GM19455 (cell line): ENCODE measurements around the gene KLC3.
"Not testable (repeated sequence)": the region's sequence is repeated elsewhere in the genome, so short reads cannot be mapped to it uniquely, and the experiment has no call there.

Source experiments
- ATAC-seq: cut with Tn5 transposase; IDR thresholded peaks from one replicate; pipeline ENCODE4 v1.9.1; 2021; ENCODE audit not compliant: unreplicated experiment

KLC3 gene

GRCh38 chr19:45340232-45340898 is at the start of gene KLC3:
TSS of gene KLC3 (plus strand) at chr19:45340750. CDS start at chr19:45345542, 4,792 bp downstream.
- no peak for ATAC-seq

GRCh38 chr19:45291834-45292233 is 48.7 kb upstream of the KLC3 start:
- no peak for ATAC-seq

GRCh38 chr19:45293682-45294081 is 46.9 kb upstream of the KLC3 start:
- ATAC-seq, result no peak

GRCh38 chr19:45294291-45295029 is 46.1 kb upstream of the KLC3 start:
- ATAC-seq, result no peak

GRCh38 chr19:45295873-45296272 is 44.7 kb upstream of the KLC3 start:
- ATAC-seq, result no peak

- ATAC-seq, result no peak
Observed at GRCh38 chr19:45296355-45296754, 44.2 kb upstream of the KLC3 start.

GRCh38 chr19:45297674-45298073 is 42.9 kb upstream of the KLC3 start:
- no peak for ATAC-seq

- ATAC-seq, result no peak
Observed at GRCh38 chr19:45298264-45298663, 42.3 kb upstream of the KLC3 start.

GRCh38 chr19:45299719-45300118 is 40.8 kb upstream of the KLC3 start:
- no peak for ATAC-seq

GRCh38 chr19:45302416-45302815 is 38.1 kb upstream of the KLC3 start:
- ATAC-seq, result no peak

- ATAC-seq, result no peak
Observed at GRCh38 chr19:45303269-45304060, 37.1 kb upstream of the KLC3 start.

GRCh38 chr19:45304141-45304926 is 36.2 kb upstream of the KLC3 start:
- no peak for ATAC-seq

GRCh38 chr19:45305007-45305406 is 35.5 kb upstream of the KLC3 start:
- ATAC-seq, result no peak

- no peak for ATAC-seq
Observed at GRCh38 chr19:45305421-45305820, 35.1 kb upstream of the KLC3 start.

- ATAC-seq, result no peak
Observed at GRCh38 chr19:45306040-45306439, 34.5 kb upstream of the KLC3 start.

- no peak for ATAC-seq
Observed at GRCh38 chr19:45306518-45307027, 34.0 kb upstream of the KLC3 start.

GRCh38 chr19:45307361-45307760 is 33.2 kb upstream of the KLC3 start:
- no peak for ATAC-seq

- ATAC-seq, result not testable (repeated sequence)
Observed at GRCh38 chr19:45309322-45309721, 31.2 kb upstream of the KLC3 start.

GRCh38 chr19:45311621-45312020 is 28.9 kb upstream of the KLC3 start:
- no peak for ATAC-seq

GRCh38 chr19:45312285-45312684 is 28.3 kb upstream of the KLC3 start:
- ATAC-seq, result not testable (repeated sequence)
